Measurements from ENCODE around the gene CDH23.
A peak's percentile ranks its signal among the peaks of the same experiment; 100 is the strongest.

CDH23 gene

DNA sequence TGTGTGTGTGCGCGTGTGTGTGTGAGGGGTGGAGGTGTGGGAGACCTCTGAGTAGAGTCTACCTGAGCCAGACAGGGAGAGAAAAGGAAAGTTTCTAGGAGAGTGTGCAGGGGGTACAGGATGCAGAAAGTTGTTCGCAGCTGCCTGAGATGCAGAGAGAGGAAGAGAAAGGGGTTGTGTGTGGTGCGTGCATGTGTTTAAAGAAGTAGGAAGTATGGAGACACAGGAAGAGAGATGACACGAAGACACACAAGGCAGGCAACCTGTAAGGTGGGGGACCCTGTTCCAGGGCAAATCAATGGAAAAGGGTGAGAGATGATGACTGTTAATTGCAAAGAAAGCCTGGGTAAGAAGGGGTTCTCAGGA, 270.6 kb downstream of the CDH23 start:
- no peak for DNase-seq (ENCODE audit: low read depth in 1 of 2, low spot score in 1 of 2)
- in situ Hi-C loops (cut with HindIII; ENCODE audit: low pct_unique_long_range_greater_than_20kb, low sequenced_read_pairs) = no loop called here
- TF ChIP-seq JUND (IDR thresholded peaks at IDR 0.05; ENCODE audit: low read depth) = no peak

DNA sequence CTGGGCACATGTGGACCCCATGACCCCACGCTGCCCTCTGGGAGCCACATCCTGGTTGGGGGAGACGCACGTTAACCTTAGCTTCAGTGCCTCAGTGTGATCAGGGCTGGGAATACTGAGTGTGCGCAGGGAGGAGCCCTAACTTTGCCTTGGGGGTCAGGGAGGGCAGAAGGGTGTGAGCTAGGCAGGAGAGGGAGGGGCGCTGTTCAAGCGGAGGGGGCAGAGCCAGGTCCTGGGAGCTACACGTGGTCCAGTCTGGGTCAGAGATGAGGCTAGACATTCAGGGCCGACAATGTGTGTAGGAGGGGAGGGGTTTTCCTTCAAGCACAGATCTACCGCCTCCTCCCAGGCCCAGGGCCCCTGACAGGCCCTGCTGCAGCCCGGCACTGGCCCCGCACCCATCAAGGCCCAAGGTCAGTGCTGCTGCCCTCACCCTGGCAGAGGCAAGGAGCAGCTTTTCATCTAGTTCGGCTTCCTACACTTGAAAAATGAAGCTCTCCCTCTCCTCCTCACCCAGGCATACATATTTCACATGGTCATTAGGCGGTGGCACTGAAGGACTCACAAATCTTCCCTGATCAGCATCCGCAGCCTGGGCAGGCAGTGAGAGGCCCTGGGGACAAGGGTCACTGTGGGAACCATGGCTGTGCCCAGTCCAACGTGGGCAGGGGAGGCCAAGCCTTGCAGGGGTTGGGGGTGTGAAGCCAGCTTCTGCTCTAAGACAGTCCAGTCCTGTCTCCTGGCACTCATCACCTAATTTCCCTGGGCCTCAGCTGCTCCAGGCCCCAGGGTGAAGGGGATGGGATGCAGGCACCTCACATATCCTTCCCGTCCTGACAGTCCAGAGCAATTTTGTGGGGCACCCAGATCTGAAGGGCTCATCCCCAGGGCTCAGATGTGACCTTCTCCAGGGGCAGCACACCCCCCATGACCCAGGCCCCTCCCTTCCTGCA, 275.6 kb downstream of the CDH23 start:
- TF ChIP-seq JUND (IDR thresholded peaks at IDR 0.05; ENCODE audit: low read depth) = no peak

GRCh38 chr10:71675295-71675970, 278.7 kb downstream of the CDH23 start:
- in situ Hi-C loops (cut with HindIII; ENCODE audit: low pct_unique_long_range_greater_than_20kb, low sequenced_read_pairs) = no loop called here
- no peak for DNase-seq (ENCODE audit: low read depth in 1 of 2, low spot score in 1 of 2)
- TF ChIP-seq JUND (IDR thresholded peaks at IDR 0.05; ENCODE audit: low read depth) = no peak

More for the DNA sequence above, 275.6 kb downstream of the CDH23 start:
- no peak for DNase-seq (ENCODE audit: low read depth in 1 of 2, low spot score in 1 of 2)
- in situ Hi-C loops (cut with HindIII; ENCODE audit: low pct_unique_long_range_greater_than_20kb, low sequenced_read_pairs) = no loop called here

GRCh38 chr10:71677261-71677660, 280.5 kb downstream of the CDH23 start:
- no peak for DNase-seq (ENCODE audit: low read depth in 1 of 2, low spot score in 1 of 2)
- in situ Hi-C loops (cut with HindIII; ENCODE audit: low pct_unique_long_range_greater_than_20kb, low sequenced_read_pairs) = no loop called here

DNA sequence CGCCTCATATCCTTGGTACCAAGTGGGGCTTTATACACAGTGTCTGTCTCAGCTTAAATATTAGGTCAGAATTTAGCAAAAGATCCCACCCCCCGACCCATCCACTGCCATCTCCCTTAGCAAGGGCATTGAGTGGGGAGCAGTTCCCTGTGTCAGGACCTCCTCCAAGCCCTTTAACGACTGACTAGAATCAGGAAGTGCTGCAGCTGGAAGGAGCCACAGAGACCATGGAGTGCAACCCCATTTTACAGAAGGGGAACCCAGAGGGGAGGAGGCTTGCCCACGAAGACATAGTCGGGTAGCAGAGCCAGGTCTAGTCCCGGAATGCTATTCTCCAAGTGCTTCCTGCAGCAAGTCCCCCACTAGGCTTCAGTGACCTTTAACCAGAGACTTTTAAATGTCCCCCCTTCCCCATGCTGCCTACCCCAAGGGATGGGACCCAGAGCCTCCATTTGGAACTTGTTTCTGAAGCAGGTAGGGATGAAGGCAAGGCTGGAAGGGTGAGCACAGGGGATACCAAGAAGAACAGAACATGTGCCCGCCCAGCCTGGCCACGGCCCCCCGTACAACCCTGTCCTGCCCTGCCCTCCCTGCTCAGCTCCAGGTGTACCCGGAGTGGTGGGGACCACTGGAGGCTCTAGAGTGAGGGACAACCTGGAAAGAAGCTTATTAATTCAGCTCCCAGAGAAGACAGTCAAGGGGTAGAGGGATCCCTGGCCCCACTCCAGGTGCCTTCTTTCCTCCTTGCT, 281.5 kb downstream of the CDH23 start:
- in situ Hi-C loops (cut with HindIII; ENCODE audit: low pct_unique_long_range_greater_than_20kb, low sequenced_read_pairs) = no loop called here
- no peak for DNase-seq (ENCODE audit: low read depth in 1 of 2, low spot score in 1 of 2)
- TF ChIP-seq JUND (IDR thresholded peaks at IDR 0.05; ENCODE audit: low read depth) = no peak

More at GRCh38 chr10:71677261-71677660, 280.5 kb downstream of the CDH23 start:
- TF ChIP-seq JUND (IDR thresholded peaks at IDR 0.05; ENCODE audit: low read depth) = no peak

DNA sequence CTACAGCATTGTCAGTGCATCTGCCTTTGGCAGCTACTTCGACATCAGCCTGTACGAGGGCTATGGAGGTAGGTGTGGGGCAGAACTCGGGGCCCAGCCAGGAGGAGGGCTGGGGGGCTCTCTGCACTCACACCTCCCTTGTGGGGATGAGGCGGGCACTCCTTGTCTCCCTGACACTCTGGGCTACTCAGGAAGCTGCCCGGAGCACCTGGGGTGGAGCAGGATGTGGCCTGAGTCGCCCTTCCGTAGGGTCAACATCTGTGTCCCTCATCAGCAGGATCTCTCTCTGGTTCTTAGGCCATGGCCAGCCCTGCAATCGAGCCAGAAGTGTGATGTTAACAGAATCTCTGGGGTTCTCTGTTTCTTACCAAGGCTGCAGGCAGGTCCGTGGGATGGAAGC, 282.7 kb downstream of the CDH23 start:
- DNase-seq (ENCODE audit: low read depth in 1 of 2, low spot score in 1 of 2) = no peak
- no peak for TF ChIP-seq JUND (IDR thresholded peaks at IDR 0.05; ENCODE audit: low read depth)
- in situ Hi-C loops (cut with HindIII; ENCODE audit: low pct_unique_long_range_greater_than_20kb, low sequenced_read_pairs) = no loop called here

DNA sequence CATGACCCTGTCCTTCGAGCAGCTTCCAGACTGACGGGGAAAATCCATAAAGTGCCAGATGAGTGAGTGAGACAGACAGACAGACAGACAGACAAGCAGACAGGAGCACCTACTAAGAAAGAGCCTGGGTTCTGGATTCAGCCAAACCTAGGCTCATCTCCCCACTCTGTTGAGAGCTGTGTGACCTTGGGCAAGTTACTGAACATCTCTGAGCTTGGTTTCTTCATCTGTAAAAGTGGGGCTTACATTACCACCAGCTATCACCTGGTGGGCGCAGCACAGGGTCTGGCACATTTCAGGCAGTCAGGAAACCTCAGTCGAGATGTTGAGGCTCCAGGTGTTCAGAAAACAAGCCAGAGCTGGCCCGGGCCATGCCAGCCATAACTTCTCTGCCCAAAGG, 285.3 kb downstream of the CDH23 start:
- no peak for DNase-seq (ENCODE audit: low read depth in 1 of 2, low spot score in 1 of 2)
- in situ Hi-C loops (cut with HindIII; ENCODE audit: low pct_unique_long_range_greater_than_20kb, low sequenced_read_pairs) = no loop called here
- no peak for TF ChIP-seq JUND (IDR thresholded peaks at IDR 0.05; ENCODE audit: low read depth)

- DNase-seq (ENCODE audit: low read depth in 1 of 2, low spot score in 1 of 2) = no peak
- in situ Hi-C loops (cut with HindIII; ENCODE audit: low pct_unique_long_range_greater_than_20kb, low sequenced_read_pairs) = no loop called here
- TF ChIP-seq JUND (IDR thresholded peaks at IDR 0.05; ENCODE audit: low read depth) = no peak
Measured at GRCh38 chr10:71683301-71683700, 286.6 kb downstream of the CDH23 start.

- in situ Hi-C loops (cut with HindIII; ENCODE audit: low pct_unique_long_range_greater_than_20kb, low sequenced_read_pairs) = no loop called here
- peak in 1 of 2 experiments; percentile 41 for DNase-seq (ENCODE audit: low read depth in 1 of 2, low spot score in 1 of 2)
- no peak for TF ChIP-seq JUND (IDR thresholded peaks at IDR 0.05; ENCODE audit: low read depth)
Measured at GRCh38 chr10:71684356-71685173, 287.8 kb downstream of the CDH23 start.

GRCh38 chr10:71685554-71686232, 289.0 kb downstream of the CDH23 start:
- no peak for DNase-seq (ENCODE audit: low read depth in 1 of 2, low spot score in 1 of 2)
- in situ Hi-C loops (cut with HindIII; ENCODE audit: low pct_unique_long_range_greater_than_20kb, low sequenced_read_pairs) = no loop called here
- no peak for TF ChIP-seq JUND (IDR thresholded peaks at IDR 0.05; ENCODE audit: low read depth)

GRCh38 chr10:71687077-71687476, 290.4 kb downstream of the CDH23 start:
- DNase-seq (ENCODE audit: low read depth in 1 of 2, low spot score in 1 of 2) = no peak
- in situ Hi-C loops (cut with HindIII; ENCODE audit: low pct_unique_long_range_greater_than_20kb, low sequenced_read_pairs) = no loop called here

More at GRCh38 chr10:71687077-71687476, 290.4 kb downstream of the CDH23 start:
- no peak for TF ChIP-seq JUND (IDR thresholded peaks at IDR 0.05; ENCODE audit: low read depth)

All from T47D (cell line).